PFSK-1 (cell line): ENCODE data around the gene ADAMTS17.

Experiments used
- FOXP2 ChIP-seq: optimal IDR thresholded peaks from 2 replicates; pipeline ENCODE3; 2011; ENCODE audit warnings: borderline replicate concordance, control low read depth, inconsistent platforms; ENCODE audit not compliant: insufficient read depth; ENCODE audit errors: extremely low read length, extremely low read depth
- POLR2AphosphoS5 ChIP-seq: IDR thresholded peaks from 2 replicates; pipeline ENCODE4 v1.6.1; 2012; ENCODE audit warnings: low read depth, mild to moderate bottlenecking, control low read depth, low read length, moderate library complexity
- REST ChIP-seq, 2 experiments: IDR thresholded peaks; 2 replicates each; pipeline versions ENCODE4 v1.6.1 to v1.8.0; 2011 to 2012; ENCODE audit warnings: low read depth in 2 of 2, low read length in 2 of 2, control low read depth in 1 of 2, inconsistent platforms in 1 of 2, mild to moderate bottlenecking in 1 of 2, moderate library complexity in 1 of 2; ENCODE audit not compliant: insufficient read depth in 1 of 2
- SIN3A ChIP-seq: IDR thresholded peaks from 2 replicates; pipeline ENCODE4 v1.6.1; 2012; ENCODE audit warnings: mild to moderate bottlenecking, low read length, moderate library complexity, borderline replicate concordance; ENCODE audit not compliant: insufficient read depth
- TAF1 ChIP-seq: IDR thresholded peaks from 2 replicates; pipeline ENCODE4 v1.6.1; 2012; ENCODE audit warnings: low read length, control low read depth, borderline replicate concordance; ENCODE audit not compliant: insufficient read depth

Gene ADAMTS17

GRCh38 chr15:100269831-100270230 lies 71.9 kb downstream of the ADAMTS17 start:
- TF ChIP-seq TAF1: no peak
- TF ChIP-seq SIN3A: no peak
- TF ChIP-seq REST (IDR thresholded peaks at IDR 0.05; ENCODE audit: insufficient read depth in 1 of 2, low read depth in 2 of 2, low read length in 2 of 2): no peak
- no peak for TF ChIP-seq POLR2AphosphoS5
- TF ChIP-seq FOXP2: no peak

GRCh38 chr15:100266166-100266565 lies 75.6 kb downstream of the ADAMTS17 start:
- TF ChIP-seq SIN3A: no peak
- TF ChIP-seq REST (IDR thresholded peaks at IDR 0.05; ENCODE audit: insufficient read depth in 1 of 2, low read depth in 2 of 2, low read length in 2 of 2): no peak
- no peak for TF ChIP-seq TAF1
- no peak for TF ChIP-seq FOXP2

- TF ChIP-seq POLR2AphosphoS5 (no peak), REST (IDR thresholded peaks at IDR 0.05; ENCODE audit: insufficient read depth in 1 of 2, low read depth in 2 of 2, low read length in 2 of 2) (no peak), TAF1 (no peak), FOXP2 (no peak)
These were observed 76.1 kb downstream of the ADAMTS17 start for GRCh38 chr15:100265641-100266035.

GRCh38 chr15:100264994-100265640 lies 76.7 kb downstream of the ADAMTS17 start:
- TF ChIP-seq REST (IDR thresholded peaks at IDR 0.05; ENCODE audit: insufficient read depth in 1 of 2, low read depth in 2 of 2, low read length in 2 of 2) (no peak), FOXP2 (no peak), POLR2AphosphoS5 (no peak), TAF1 (no peak), SIN3A (no peak)
